Peyer's patch (tissue), 4 donors: ENCODE data around the gene SLC44A2.

Experiments used
- CTCF ChIP-seq, 6 experiments: fragments of 450-650 bp in 4 of 6; fragments of 200-600 bp in 2 of 6; sonication (generic) in 1 of 6; IDR thresholded peaks; one replicate each; pipeline ENCODE4 v1.5.1; 2017 to 2019; ENCODE audit warnings: antibody characterized with exemption in 6 of 6, mild to moderate bottlenecking in 3 of 6, moderate library complexity in 1 of 6
- POLR2A ChIP-seq, 2 donors: fragments of 450-650 bp; IDR thresholded peaks; one replicate each; pipeline ENCODE4 v1.5.1; 2017; ENCODE audit warnings: antibody characterized with exemption in 2 of 2, mild to moderate bottlenecking in 2 of 2, moderate library complexity in 2 of 2

DNA sequence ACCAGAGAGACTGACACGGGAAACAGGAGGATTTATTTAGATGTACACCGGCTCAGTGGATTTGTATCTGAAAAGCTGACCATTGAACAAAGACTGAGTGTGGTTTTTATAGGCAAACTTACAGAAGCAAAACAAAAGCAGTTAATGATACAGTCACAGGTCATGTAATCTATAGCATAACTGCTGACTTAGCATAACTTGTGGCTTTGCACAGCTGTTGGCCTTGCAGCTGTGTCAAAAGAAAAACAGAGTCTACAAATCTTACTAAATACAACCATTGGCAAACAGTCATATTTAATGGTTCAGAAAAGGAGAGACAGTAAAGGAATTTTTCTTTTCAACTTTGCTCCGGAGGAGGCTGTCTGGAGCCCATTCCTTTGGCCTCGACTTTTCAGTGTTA lies 26.5 kb downstream of the SLC44A2 start:
- no peak for TF ChIP-seq CTCF (IDR thresholded peaks at IDR 0.05)
- no peak for TF ChIP-seq POLR2A (IDR thresholded peaks at IDR 0.05)
